Measurements from ENCODE around the gene EIF1AD.

DNA sequence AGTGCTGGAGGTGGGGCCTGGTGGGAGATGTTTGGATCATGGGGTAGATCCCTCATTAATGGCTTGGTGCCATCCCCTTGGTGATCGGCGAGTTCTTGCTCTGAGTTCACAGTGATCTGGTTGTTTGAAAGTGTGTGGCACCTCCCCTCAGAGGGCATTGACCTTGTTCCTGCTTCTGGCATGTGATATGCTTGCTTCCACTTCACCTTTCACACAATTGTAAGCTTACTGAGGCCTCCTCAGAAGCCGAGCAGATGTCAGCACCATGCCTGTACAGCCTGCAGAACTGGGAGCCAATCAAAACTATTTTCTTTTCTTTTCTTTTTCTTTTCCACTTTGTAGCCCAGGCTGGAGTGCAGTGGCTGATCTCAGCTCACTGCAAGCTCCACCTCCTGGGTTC is 35.4 kb upstream of the EIF1AD start:
- TF ChIP-seq, protein P1, sequence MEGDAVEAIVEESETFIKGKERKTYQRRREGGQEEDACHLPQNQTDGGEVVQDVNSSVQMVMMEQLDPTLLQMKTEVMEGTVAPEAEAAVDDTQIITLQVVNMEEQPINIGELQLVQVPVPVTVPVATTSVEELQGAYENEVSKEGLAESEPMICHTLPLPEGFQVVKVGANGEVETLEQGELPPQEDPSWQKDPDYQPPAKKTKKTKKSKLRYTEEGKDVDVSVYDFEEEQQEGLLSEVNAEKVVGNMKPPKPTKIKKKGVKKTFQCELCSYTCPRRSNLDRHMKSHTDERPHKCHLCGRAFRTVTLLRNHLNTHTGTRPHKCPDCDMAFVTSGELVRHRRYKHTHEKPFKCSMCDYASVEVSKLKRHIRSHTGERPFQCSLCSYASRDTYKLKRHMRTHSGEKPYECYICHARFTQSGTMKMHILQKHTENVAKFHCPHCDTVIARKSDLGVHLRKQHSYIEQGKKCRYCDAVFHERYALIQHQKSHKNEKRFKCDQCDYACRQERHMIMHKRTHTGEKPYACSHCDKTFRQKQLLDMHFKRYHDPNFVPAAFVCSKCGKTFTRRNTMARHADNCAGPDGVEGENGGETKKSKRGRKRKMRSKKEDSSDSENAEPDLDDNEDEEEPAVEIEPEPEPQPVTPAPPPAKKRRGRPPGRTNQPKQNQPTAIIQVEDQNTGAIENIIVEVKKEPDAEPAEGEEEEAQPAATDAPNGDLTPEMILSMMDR (conservative IDR thresholded peaks at IDR 0.05) = no peak
- TF ChIP-seq EZH2 (IDR thresholded peaks at IDR 0.05; ENCODE audit: low read depth) = no peak

All from PC-9 (cell line).